GM19035 (cell line): ENCODE measurements around the gene RAB40C.
"Not testable (repeated sequence)": the region's sequence is repeated elsewhere in the genome, so short reads cannot be mapped to it uniquely, and the experiment has no call there.

Experiments used
- ATAC-seq: cut with Tn5 transposase; IDR thresholded peaks from one replicate; pipeline ENCODE4 v1.9.1; 2021; ENCODE audit not compliant: unreplicated experiment

RAB40C gene

DNA sequence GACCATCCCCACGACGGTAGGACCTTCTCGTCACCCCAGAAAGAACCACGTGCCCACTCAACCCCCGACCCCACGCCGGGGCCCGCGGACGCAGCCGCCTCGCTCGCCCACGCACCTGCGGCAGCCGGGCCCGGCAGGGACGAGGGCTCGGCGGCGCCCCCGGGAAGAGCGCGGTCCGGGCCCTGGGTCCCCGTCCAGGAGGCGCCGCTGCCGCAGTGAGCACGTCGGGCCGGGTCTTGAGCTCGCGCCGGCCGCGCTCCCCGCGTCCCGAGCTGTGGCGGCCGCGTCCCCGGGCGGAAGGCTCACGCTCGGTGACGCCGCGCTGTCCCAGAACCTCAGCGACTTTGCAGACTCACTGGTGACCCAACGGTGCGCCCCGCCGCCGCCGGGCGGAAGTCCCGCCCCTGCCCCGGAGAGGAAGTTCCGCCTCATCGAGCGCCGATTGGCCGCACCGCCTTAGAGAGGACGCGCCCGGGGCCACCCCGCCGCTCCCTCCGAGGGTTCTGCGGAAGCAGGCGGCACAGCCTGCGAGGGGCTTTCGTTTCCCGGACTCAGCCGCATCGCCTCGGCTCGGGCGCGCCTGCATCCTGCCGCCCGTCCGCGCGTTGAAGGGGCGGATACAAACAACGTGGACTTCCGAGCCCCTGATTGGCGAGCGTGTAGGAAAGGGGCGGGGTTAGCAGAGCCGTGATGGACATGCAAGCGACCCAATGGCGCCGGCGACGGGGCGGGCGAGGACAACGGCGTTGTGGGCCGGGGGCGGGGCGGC lies 793 bp upstream of the RAB40C start:
- ATAC-seq = peak; percentile 72

DNA sequence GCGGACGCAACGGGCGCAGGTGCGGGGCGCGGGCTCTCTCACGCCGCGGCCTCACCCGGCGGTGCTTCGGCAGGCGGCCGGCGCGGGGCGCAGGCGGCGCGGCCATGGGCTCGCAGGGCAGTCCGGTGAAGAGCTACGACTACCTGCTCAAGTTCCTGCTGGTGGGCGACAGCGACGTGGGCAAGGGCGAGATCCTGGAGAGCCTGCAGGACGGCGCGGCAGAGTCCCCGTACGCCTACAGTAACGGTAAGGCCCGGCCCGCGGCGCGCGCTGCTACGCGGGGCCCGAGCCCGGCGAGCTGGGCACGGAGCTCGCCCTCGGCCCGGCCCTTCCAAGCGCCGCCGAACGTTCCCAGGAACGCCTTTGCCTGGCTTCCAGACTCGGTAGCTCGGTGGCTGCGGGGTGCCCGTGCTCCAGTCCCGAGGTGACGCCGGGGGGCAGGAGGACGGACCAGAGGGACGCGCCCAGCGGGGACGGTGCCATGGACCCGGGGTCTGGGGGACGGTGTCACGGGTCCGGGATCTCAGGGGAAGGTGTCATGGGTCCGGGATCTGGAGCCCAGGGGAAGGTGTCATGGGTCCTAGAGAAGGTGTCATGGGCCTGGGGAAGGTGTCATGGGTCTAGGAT lies 435 bp downstream of the RAB40C start:
- no peak for ATAC-seq

DNA sequence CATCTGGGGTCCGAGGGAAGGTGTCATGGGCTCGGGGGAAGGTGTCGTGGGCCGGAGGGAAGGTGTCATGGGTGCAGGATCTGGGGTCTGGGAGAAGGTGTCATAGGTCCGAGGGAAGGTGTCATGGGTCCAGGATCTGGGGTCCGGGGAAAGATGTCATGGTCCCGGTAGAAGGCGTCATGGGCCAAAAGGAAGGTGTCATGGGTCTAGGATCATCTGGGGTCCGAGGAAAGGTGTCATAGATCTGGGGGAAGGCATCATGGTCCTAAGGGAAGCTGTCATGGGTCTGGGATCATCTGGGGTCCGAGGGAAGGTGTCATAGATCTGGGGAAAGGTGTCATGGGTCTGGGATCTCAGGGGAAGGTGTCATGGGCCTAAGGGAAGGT lies 942 bp downstream of the RAB40C start:
- no peak for ATAC-seq

DNA sequence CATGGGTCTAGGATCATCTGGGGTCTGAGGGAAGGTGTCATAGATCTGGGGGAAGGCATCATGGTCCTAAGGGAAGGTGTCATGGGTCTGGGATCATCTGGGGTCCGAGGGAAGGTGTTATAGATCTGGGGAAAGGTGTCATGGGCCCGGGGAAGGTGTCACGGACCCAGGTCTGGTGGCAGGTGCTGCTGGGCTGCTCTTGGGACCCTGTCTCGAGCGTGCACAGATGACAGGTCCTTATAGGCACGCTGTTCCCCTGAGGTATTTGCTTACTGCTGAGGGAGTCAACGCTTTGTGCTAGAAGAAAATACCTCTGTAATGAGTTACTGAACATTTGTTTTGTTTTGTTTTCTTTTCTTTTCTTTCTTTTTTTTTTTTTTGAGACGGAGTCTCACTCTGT lies 1.4 kb downstream of the RAB40C start:
- no peak for ATAC-seq

DNA sequence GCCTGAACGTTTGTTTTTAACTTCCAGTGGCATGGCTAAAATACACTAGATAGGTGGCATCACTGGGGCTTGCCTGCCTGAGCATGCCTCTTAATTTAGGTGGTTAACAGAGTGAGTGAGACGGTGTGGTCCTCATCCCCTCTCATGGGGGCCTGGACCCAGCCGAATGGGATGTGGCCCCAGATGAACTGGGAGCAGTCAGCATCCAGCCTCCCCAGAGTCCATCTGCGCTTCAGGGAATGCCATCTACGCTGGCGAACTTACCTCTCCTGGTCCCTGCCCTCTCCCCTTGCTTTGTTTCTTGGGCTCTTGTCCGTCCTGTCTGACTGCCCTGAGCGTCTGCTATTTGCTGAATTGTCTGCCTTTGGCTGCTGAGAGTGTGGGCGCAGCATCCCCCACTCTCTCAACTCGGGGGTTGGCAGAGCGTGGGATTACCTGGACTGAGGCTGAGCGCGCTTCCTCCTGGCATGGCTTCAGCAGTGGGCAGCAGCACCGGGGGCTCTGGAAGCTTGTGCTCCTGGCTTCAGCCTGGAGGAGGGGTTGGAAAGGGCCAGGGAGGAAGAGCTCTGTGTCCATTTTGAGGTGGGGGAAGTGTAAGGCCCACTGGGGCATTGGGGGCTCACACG lies 2.1 kb downstream of the RAB40C start:
- no peak for ATAC-seq

DNA sequence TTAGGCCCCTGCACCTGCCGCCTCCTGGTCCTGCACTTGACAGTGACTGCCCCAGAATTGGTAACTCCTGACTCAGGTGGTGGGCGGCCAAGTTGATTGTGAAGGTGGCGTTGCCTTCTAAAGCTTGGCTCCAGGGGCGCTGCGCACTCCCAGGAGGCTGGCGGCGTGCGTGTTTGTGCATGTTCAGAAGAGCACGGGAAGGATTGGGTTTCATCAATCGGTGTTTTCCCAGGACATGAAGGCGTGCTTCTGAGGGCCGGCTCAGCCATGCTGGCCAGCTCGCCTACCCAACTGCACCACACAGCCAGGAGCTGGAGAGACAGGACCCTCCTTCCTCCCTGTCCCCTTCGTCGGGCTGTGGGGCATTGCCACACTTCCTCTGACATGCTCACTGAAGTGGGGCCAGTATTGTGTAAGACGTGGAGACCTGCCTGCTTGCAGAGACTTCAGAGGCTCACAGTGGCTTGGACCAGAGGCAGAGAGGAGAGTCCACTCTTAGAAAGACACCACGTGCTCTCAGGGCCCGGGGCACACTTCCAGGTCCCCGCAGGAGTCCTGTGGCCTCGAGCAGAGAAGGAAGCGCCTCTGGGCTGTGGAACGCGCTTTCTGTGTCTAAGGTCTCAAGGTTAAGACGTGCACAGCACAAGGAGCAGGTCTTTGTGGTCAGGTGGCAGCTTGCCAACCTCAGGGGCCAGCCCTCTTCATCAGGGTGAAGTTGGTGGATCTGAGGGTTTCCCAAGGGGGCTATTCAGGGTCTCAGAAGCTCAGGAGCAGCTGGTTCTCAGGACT lies 2.8 kb downstream of the RAB40C start:
- ATAC-seq = no peak

DNA sequence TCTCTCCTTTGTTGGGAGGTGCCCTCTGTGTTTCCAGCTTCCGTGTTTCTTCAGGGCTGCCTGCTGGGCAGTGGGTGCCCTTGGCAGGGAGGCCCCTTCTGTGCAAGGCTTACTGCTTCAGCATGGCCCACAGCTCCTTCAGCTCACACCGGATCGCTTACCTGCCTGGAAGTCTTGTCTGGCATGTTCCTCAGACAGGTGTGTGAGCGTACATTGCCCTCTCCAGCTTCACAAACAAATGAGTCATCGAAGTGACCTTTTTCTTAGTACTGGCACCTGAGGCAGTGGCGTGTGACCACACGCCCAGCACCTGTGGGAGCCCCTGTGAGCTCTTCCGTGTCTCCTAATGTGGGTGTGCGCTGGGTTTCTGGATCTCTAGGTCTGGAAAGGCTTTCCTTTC lies 3.5 kb downstream of the RAB40C start:
- ATAC-seq = no peak

DNA sequence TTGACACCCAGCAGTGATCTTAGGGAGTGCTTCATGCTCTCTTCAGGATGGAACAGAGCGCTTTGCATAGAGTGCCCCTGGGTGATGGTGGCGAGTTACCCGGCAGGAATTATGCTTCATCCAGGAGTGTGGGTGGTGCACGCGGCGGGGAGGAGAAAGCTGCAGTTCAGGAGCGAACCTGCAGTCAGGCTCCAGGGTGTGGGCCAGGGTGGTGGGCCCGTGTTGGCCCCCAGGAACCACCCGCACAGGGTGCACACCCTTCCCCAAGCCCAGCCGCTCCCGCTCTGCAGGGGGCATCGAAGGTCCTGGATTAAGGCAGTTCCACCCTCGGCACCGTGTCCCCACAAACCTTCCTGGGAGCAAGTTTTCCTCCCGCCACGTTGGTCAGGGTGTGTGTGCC lies 3.9 kb downstream of the RAB40C start:
- no peak for ATAC-seq

DNA sequence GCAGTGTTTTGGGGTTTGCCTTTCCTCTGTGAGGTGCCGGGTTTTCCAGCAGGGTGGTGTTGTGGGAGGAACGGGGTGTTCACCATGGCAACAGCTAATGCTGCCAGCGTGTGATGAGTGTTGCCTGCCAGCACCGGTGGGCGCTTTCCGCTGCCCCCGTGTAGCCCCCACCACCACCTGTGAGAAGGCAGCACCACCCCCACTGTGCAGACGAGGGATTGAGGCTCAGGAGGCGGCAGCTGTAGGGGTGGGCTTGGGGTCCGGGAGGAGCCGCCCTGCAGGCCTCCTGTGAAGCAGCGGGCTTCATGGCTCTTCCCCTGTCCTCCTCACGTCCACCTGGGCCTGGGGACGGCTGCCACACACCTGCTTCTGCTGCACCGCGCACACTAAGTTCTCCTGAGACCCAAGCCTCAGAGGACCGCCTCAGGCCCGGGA lies 5.2 kb downstream of the RAB40C start:
- no peak for ATAC-seq

DNA sequence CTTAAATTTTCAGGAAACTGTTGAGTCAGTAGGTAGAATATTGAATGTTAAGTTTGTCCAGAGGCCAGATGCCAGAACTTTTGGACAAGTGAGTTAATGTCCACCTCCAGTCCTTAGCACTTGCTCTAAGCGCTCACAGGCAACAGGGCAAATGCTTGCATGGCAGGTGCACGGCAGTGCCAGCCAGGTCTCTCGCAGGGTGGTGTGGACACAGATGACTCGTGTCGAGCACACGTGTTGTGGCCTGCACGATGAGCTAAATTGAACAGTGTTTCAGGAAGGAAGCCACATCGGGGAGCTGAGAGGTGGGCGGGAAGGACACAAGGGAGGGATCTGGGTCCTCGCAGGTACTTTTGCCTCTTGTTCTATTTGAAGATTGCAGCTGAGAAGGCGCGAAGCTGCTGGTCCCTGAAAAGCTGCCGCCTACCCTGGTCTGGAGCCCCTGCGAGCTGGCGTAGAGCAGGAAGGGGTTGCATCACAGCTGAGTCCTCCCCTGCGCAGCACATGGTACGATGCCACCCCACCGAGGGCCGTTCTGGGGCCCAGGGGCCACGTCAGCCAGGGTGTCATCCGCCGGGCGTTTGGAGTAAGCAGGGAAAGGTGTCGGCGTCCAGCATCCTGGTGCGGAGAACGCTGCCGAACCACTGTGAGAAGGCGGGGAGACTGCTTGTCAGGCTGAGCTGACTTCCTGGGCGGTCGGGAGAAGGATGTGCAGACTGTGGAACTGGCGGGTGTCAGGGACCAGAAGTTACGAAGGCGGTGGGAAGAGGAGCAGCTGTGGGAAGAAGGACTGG lies 6.3 kb downstream of the RAB40C start:
- no peak for ATAC-seq

DNA sequence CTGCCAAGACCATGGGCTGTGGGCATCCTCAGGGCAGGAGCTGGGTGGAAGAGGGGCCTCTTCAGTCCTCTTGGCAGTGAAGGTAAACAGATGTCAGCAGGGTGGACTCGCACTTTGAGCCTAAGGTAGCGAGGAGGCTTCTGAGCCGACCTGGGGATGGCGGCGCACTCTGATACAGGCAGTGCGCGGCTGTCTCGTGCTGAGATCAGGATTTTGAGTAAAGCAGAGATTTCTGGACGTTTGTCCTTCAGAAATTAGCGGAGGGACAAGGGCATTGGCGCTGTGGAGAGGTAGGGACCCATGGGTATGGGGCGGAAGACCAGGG lies 6.8 kb downstream of the RAB40C start:
- ATAC-seq = no peak

DNA sequence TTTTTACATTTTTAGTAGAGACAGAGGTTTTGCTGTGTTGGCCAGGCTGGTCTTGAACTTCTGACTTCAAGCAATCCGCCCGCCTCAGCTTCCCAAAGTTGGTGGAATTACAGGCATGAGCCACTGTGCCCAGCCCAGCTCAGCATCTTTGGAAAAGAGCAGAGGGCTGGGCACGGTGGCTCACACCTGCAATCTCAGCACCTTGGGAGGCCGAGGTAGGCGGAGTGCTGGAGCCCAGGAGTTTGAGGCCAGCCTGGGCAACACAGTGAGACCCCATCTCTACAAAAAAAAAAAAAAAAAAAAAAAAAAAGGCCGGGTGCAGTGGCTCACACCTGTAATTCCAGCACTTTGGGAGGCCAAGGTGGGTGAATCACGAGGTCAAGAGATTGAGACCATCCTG lies 7.8 kb downstream of the RAB40C start:
- ATAC-seq = not testable (repeated sequence)

DNA sequence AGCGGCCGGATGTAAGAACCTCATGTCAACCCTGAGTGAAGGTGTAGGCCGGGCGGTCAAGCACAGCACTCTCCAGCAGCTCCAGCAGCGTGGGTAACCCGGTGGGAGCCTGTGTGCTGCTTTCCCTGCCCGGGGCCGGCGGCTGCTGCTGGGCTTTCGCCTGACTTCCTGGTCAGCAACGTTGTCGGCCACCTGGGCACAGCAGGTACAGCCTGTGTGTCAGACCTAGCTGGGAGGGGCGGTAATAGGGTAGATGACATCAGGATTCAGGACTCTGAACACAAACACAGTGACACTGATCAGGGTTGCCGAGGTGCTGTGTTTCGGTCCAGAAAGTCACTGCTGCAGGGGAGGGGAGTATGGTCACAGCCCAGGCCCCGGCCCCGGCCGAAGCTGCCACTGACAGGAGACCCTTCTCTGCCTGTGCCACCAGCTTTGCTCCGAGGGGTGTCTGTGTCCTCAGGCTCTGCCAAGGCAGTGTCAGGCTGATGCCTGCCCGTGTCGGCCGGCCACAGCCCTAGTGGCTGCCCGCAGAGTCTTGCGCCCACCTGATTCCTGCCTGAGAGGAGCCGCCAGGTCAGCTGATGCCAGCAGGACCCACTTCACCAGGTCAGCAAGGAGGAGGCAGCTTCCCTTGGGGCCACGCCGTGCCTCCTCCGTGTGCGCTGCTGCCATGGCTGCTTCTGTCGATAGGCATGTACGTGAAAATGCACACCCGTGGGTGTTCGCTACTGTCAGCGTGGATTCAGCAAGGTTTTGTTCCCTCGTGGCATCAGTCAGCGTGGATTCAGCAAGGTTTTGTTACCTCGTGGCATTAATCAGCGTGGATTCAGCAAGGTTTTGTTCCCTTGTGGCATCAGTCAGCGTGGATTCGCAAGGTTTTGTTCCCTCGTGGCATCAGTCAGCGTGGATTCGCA lies 9.2 kb downstream of the RAB40C start:
- no peak for ATAC-seq

DNA sequence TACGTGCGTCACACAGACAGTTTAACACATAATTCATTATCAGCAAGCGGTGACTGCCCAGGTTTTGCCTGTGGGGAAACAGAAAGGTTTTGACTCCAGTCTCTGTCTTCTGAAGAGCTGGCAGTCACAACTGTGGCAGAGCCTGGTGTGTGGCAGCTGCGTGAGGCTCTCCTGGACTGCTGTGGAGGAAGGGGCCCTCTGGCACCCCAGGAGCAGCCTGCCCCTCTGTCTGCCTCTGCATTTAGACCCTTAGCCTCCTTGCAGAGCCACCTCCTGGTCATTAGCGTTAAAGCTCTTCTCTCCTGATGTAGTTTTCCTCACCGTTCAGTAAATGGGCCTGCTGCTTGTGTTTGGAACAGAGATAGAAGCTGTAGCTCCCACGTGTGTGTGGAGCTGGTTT lies 10.9 kb downstream of the RAB40C start:
- no peak for ATAC-seq

DNA sequence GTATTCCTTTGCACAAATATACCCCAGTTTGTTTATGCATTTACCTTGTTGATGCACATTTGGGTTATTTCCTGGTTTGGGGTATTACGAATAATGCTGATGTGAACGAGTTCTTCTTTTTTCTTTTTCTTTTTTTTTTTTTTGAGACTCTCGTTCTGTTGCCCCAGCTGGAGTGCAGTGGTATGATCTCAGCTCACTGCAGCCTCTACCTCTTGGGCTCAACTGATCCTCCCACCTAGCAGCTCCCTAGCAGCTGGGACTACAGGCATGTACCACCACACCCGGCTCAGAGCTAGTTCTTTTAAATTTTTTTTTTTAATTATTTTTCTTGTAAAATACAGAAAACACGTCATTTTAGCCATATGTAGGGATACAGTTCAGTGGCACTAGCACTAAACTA lies 14.1 kb downstream of the RAB40C start:
- no peak for ATAC-seq

DNA sequence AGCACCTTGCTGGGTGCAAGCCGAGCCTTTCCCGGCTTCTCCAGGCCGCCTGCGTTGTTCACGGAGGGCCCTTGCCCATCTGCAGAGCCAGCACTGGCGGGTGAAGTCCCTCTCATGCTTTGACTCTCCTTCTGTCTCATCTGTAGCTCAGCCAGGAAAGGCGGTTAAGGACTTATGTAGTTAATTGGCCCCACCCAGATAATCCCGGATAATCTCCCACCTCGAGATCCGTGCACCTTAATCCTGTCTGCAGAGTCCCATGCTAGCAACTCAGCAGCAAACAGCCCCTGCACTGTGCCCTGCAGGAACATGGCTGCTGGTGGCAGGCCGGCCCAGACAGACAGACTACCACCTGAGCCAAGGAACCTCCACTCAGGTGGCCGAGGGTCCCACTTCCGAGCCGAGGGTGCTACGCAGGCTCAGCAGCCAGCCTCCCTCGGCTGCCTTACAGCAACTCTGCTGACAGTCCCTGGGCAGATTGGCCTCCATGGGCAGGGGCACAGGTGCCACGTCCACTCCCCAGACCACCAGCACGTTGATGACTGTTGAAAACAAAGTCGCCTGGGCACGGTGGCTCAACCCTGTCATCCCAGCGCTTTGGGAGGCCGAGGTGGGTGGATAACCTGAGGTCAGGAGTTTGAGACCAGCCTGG lies 16.9 kb downstream of the RAB40C start:
- no peak for ATAC-seq

DNA sequence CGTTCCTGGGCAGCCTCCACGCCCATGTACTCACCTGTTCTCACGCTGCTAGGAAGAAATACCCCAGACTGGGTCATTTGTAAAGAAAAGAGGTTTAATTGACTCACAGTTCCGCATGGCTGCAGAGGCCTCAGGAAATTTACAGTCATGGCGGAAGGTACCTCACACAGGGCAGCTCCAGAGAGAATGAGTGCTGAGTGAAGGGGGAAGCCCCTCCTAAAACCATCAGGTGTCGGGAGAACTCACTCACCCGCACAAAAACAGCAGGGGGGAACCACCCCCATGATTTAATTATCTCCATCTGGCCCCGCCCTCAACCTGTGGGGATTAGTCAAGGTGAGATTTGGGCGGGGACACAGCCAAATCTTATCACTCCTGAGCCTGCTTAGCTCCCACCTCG lies 18.2 kb downstream of the RAB40C start:
- ATAC-seq = no peak

DNA sequence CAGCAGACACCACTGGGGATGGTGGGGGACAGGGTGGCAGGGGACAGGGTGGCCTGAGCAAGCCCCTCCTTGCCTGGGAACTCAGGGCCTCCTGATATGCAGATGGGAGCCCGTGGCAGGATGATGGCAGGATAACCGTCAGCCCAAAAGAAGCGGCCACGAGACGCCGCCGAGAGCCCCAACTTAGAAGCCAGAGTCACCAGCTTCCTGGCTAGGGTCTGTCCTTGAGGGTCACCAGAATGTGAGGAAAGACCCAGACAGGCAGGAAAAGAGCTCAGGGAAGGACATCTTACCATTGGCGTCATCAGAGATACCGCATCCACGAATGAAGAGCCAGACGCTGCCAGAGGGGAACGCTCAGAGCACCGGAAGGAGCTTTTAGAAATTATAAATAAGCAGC lies 19.4 kb downstream of the RAB40C start:
- no peak for ATAC-seq

DNA sequence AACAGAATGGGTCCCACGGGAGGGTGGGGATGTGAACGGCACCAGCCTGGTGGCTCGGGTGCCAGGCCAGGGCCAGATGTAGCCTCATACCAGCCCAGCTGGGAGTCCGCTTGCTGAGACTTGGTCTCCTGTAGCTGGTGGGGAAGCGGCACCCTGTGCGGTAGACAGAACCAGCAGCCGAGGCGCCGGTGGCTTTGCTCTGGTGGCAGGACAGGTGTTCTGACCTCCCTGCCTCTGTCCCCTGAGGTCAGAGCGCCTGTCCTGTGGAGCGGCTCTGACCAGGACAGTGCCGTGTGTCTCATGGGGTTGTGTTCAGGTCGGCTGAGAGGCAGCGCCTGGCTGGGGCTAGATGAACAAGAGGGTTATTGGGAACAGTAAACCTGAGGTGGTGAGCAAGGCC lies 20.1 kb downstream of the RAB40C start:
- no peak for ATAC-seq
